ENCODE data around the gene YBX1. TPM values are rescaled to one million over a fixed set of nuclear protein-coding genes. Genes with fewer than 3 reads are reported as not detected.

The YBX1 gene
- total and polyA plus RNA-seq, 2 of the 13 experiments (the other 11 are each of a cell fraction or from before 2014, with no cell fraction given) = 339 to 628 TPM

DNA sequence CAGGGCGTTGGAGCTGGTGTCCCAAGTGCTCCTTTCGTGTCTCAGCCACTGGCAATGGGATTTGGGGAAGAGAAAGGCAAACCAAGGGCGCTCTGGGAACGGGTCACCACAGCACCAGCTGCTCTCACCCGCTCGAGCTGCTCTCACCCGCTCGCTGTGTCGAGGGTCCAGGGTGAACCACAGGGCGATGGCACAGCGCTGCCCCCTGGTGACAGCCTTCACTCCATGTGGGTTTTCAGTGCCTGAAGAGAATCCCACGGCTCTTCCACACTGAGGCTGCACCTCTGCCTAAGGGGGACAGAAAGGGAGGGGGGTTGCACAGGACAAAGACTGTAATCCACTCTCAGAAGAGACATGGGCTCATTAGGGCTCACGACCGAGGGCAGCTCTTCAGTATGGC, 64.9 kb downstream of the YBX1 start (continued):
- TF ChIP-seq ZFY (CRISPR knock-in tag; IDR thresholded peaks at IDR 0.05) (no peak), KDM5A (IDR thresholded peaks at IDR 0.05; ENCODE audit: borderline replicate concordance, low read length) (no peak), CEBPG (CRISPR knock-in tag; IDR thresholded peaks at IDR 0.05) (no peak), FIP1L1 (IDR thresholded peaks at IDR 0.05; ENCODE audit: borderline replicate concordance, insufficient read depth, low read depth, low read length) (no peak), RAD21 (CRISPR knock-in tag; IDR thresholded peaks at IDR 0.05) (peak; percentile 82), MAFF (IDR thresholded peaks at IDR 0.05; ENCODE audit: low read depth, low read length) (no peak), ZBTB7A (CRISPR knock-in tag; IDR thresholded peaks at IDR 0.05) (no peak), RCOR2 (CRISPR knock-in tag; IDR thresholded peaks at IDR 0.05) (no peak), SALL1 (CRISPR knock-in tag; IDR thresholded peaks at IDR 0.05) (no peak), STAG1 (CRISPR knock-in tag; IDR thresholded peaks at IDR 0.05) (peak; percentile 83), NCOA5 (CRISPR knock-in tag; IDR thresholded peaks at IDR 0.05) (no peak), RELA (CRISPR knock-in tag; IDR thresholded peaks at IDR 0.05) (no peak), HIVEP1 (CRISPR knock-in tag; IDR thresholded peaks at IDR 0.05) (no peak), ZNF431 (CRISPR knock-in tag; IDR thresholded peaks at IDR 0.05; ENCODE audit: borderline replicate concordance, low read depth) (no peak), XRCC5 (optimal IDR thresholded peaks at IDR 0.05; ENCODE audit: low read length) (peak; percentile 37), GABPB1 (CRISPR knock-in tag; IDR thresholded peaks at IDR 0.05) (0 out of 2 replicates have a peak, but pooled peaks have one; percentile 26), SIN3A (IDR thresholded peaks at IDR 0.05; ENCODE audit: borderline replicate concordance, low read depth, low read length) (no peak), ZNF773 (CRISPR knock-in tag; IDR thresholded peaks at IDR 0.05; ENCODE audit: borderline replicate concordance) (no peak), KLF9 (CRISPR knock-in tag; IDR thresholded peaks at IDR 0.05; ENCODE audit: low read depth) (no peak), SP140L (CRISPR knock-in tag; IDR thresholded peaks at IDR 0.05; ENCODE audit: borderline replicate concordance) (no peak), SSRP1 (CRISPR knock-in tag; IDR thresholded peaks at IDR 0.05) (no peak), SP4 (CRISPR knock-in tag; IDR thresholded peaks at IDR 0.05) (no peak)
- TF ChIP-seq, protein P1, sequence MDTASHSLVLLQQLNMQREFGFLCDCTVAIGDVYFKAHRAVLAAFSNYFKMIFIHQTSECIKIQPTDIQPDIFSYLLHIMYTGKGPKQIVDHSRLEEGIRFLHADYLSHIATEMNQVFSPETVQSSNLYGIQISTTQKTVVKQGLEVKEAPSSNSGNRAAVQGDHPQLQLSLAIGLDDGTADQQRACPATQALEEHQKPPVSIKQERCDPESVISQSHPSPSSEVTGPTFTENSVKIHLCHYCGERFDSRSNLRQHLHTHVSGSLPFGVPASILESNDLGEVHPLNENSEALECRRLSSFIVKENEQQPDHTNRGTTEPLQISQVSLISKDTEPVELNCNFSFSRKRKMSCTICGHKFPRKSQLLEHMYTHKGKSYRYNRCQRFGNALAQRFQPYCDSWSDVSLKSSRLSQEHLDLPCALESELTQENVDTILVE (CRISPR knock-in tag; IDR thresholded peaks at IDR 0.05) = no peak
- TF ChIP-seq, protein P2, sequence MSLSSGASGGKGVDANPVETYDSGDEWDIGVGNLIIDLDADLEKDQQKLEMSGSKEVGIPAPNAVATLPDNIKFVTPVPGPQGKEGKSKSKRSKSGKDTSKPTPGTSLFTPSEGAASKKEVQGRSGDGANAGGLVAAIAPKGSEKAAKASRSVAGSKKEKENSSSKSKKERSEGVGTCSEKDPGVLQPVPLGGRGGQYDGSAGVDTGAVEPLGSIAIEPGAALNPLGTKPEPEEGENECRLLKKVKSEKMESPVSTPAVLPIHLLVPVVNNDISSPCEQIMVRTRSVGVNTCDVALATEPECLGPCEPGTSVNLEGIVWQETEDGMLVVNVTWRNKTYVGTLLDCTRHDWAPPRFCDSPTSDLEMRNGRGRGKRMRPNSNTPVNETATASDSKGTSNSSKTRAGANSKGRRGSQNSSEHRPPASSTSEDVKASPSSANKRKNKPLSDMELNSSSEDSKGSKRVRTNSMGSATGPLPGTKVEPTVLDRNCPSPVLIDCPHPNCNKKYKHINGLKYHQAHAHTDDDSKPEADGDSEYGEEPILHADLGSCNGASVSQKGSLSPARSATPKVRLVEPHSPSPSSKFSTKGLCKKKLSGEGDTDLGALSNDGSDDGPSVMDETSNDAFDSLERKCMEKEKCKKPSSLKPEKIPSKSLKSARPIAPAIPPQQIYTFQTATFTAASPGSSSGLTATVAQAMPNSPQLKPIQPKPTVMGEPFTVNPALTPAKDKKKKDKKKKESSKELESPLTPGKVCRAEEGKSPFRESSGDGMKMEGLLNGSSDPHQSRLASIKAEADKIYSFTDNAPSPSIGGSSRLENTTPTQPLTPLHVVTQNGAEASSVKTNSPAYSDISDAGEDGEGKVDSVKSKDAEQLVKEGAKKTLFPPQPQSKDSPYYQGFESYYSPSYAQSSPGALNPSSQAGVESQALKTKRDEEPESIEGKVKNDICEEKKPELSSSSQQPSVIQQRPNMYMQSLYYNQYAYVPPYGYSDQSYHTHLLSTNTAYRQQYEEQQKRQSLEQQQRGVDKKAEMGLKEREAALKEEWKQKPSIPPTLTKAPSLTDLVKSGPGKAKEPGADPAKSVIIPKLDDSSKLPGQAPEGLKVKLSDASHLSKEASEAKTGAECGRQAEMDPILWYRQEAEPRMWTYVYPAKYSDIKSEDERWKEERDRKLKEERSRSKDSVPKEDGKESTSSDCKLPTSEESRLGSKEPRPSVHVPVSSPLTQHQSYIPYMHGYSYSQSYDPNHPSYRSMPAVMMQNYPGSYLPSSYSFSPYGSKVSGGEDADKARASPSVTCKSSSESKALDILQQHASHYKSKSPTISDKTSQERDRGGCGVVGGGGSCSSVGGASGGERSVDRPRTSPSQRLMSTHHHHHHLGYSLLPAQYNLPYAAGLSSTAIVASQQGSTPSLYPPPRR (CRISPR knock-in tag; IDR thresholded peaks at IDR 0.05; ENCODE audit: borderline replicate concordance) = no peak
- TF ChIP-seq, protein P3, sequence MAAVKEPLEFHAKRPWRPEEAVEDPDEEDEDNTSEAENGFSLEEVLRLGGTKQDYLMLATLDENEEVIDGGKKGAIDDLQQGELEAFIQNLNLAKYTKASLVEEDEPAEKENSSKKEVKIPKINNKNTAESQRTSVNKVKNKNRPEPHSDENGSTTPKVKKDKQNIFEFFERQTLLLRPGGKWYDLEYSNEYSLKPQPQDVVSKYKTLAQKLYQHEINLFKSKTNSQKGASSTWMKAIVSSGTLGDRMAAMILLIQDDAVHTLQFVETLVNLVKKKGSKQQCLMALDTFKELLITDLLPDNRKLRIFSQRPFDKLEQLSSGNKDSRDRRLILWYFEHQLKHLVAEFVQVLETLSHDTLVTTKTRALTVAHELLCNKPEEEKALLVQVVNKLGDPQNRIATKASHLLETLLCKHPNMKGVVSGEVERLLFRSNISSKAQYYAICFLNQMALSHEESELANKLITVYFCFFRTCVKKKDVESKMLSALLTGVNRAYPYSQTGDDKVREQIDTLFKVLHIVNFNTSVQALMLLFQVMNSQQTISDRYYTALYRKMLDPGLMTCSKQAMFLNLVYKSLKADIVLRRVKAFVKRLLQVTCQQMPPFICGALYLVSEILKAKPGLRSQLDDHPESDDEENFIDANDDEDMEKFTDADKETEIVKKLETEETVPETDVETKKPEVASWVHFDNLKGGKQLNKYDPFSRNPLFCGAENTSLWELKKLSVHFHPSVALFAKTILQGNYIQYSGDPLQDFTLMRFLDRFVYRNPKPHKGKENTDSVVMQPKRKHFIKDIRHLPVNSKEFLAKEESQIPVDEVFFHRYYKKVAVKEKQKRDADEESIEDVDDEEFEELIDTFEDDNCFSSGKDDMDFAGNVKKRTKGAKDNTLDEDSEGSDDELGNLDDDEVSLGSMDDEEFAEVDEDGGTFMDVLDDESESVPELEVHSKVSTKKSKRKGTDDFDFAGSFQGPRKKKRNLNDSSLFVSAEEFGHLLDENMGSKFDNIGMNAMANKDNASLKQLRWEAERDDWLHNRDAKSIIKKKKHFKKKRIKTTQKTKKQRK (IDR thresholded peaks at IDR 0.05; ENCODE audit: low read length) = no peak

Measured in HepG2 (cell line).